HG03565 (cell line): ENCODE measurements around the gene C19orf44.
"Not testable (repeated sequence)": the region's sequence is repeated elsewhere in the genome, so short reads cannot be mapped to it uniquely, and the experiment has no call there.

Experiments
- ATAC-seq: cut with Tn5 transposase; IDR thresholded peaks from one replicate; pipeline ENCODE4 v1.9.1; 2021; ENCODE audit warnings: mild to moderate bottlenecking, moderate library complexity; ENCODE audit not compliant: unreplicated experiment

The C19orf44 gene

DNA sequence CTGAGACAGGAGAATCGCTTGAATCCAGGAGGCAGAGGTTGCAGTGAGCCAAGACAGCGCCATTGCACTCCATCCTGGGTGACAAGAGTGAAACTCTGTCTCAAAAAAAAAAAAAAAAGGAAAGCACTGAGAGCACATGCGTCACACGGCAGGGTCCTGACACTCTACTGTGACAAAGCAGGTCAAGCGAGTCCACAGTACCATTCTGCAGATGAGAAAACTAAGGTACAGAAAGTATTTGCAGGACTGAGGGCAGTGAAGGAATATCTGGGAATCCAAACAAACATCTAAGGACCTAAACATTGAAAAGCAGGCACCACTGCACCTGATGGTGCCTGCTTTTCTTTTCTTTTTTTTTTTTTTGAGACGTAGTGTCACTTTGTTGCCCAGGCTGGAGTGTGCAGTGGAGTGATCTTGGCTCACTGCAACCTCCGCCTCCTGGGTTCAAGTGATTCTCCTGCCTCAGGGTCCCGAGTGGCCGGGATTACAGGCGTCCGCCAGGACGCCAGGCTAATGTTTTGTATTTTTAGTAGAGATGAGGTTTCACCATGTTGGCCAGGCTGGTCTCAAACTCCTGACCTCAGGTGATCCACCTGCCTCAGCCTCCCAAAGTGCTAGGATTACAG is 29.3 kb upstream of the C19orf44 start:
- not testable (repeated sequence) for ATAC-seq

DNA sequence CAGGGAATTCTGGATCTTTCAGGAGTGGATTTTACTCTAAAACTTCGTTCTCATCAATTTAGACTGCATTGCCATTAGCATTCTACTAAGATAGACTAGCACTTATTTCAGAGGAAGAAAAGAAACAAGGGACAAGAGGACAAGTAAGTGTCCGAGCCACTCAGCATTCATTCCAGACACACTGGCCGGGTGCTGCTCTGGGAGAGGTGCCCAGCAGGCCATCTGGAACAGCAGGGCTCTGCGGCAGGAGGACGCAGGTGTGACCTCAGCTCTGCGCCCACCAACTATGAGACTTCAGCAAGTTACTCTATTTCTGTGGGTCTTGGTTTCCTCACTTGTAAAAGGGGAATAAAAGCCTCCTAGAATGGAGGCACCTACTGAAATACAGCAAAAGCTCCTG is 28.6 kb upstream of the C19orf44 start:
- ATAC-seq = no peak

DNA sequence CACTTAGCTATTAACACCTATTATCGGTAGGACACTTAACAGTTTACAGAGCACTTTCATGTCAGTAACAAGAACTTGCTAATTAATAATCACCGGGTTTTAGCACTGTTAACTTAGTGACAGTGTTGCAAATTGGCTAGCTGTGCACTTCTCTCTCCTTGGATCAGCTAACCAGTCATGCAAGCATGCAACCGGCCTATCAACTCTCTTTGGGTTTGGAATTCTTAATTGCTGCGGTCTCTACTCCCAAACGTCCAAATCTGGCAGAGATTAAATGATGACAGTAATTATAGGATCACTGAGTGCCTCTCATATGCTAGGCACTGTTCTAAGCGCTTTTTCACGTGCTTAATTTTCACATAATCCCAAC is 25.7 kb upstream of the C19orf44 start:
- no peak for ATAC-seq

DNA sequence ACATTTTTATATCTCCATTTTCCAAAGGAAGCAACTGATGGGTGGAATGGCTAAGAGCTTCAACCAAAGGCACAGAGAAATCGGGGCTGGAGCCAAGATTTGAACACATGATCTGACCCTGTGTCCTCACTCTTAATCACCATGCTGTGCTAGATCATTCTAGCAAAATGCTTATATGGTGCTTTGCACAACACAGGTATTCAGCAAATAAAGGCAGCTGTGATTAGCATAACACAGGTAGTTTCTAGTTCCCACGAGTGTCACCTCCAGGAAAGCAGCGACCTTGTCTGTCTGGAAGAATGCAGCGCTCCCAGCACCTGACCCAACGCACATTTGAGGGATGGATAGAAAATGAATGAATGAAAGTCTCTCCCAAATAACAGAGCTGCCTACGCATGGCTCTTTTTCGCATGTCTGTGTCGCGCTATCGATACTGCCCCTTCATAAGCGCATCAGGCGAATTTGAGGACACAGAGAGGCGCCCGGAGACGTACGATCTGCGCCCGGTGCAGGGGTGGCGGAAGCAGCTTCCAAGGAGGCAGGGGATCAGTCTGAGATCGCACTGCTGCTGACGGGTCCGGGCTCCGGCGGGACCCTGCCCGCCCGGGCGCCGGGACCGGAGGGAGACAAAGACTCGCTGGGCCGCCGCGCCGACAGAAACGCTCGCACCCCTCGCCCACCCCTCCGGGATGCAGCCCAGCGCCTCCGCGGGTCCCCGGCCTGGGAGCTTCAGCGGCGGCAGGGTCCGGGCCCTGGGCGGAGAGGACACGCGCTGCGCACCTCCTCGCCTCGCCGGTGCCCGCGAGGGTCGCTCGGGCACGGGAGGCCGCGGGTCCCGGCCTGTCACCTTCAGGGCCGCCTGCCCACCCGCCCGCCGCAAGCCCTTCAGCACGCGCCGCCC is 25.0 kb upstream of the C19orf44 start:
- ATAC-seq = peak; percentile 18

DNA sequence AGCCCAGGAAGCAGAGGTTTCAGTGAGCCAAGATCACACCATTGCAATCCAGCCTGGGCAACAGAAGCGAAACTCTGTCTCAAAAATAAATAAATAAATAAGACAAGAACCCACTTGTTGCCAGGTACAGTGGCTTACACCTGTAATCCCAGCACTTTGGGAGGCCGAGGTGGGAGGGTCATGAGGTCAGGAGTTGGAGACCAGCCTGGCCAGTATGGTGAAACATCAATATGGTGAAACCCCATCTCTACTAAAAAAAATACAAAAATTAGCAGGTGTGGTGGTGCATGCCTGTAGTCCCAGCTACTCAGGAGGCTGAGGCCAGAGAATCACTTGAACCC is 23.7 kb upstream of the C19orf44 start:
- ATAC-seq = not testable (repeated sequence)

DNA sequence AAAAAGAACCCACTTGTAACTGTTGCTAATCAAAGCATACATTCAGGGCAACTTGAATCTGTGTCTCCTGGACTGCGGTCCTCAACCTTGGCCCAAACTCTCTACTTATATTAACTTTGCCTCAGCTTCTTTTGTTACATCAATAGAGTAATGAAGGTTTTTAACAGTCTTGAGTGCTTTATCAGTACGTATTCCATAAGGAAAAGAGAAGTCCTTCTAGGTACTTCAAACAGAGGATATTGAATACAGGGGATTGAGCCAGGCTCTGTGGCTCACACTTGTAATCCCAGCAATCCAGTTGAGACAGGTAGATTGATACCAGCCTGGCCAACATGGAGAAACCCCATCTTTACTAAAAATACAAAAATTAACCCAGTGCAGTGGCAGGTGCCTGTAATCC is 23.2 kb upstream of the C19orf44 start:
- no peak for ATAC-seq

DNA sequence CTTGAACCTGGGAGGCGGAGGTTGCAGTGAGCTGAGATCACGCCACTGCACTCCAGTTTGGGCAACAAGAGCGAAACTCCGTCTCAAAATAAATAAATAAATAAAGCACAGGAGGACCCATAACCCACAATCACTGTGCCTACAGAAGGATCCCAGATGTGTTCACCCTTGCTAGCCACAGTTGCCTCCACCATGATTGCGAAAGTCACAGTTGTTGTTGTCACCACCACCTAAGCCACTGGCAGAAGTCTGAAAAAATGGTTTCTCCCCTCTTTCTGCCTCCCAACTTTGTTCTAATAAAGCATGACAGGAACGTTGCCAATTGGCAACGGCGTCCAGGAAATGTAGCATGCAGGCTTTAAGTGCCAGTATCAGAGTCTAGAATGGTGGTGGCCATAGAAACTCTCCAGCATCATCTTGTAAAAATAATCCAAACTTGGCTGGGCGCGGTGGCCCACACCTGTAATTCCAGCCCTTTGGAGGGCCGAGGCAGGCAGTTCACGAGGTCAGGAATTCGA is 22.3 kb upstream of the C19orf44 start:
- no peak for ATAC-seq

DNA sequence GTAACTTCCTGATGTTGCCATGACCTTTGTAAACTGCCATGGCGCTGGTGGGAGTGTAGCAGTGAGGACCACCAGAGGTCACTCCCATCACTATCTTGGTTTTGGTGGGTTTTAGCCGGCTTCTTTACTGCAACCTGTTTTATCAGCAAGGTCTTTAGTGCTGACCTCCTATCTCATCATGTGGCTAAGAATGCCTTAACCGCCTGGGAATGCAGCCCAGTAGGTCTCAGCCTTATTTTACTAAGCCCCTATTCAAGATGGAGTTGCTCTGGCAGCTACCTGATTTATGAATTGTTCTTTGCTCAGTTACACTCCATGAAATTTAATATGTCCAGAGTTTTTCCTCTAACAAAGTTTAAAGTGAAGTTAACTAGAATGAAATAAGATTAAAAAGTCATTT is 19.8 kb upstream of the C19orf44 start:
- ATAC-seq = no peak

DNA sequence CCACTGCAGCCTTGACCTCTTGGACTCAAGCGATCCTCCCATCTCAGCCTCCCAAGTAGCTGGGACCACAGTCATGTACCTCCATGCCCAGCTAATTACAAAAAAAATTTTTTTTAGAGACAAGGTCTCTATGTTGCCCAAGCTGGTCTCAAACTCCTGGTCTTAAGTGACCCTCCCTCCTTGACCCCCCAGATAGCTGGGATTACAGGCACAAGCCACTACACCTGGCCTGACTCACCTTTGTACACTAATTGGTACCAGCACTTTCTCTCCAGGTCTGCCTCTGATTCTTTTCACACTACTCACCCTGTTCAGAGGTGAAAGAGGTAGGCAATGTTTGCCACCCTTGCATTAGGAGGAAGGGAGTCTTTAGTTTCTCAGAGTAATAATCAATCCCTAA is 18.9 kb upstream of the C19orf44 start:
- ATAC-seq = no peak

DNA sequence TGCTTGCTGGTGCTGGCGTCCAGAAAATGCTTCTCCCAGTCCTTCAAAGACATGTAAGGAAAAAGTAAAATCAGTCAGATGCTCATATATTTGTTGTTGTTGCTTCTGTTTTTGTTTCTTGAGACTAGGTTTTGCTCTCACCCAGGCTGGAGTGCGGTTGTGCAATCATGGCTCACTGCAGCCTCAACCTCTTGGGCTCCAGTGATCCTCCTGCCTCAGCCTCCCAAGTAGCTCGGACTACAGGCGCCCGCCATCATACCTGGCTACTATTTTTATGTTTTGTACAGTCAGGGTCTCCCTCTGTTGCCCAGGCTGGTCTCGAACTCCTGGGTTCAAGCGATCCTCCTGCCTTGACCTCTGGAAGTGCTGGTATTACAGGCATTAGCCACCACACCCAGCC is 13.4 kb upstream of the C19orf44 start:
- no peak for ATAC-seq

DNA sequence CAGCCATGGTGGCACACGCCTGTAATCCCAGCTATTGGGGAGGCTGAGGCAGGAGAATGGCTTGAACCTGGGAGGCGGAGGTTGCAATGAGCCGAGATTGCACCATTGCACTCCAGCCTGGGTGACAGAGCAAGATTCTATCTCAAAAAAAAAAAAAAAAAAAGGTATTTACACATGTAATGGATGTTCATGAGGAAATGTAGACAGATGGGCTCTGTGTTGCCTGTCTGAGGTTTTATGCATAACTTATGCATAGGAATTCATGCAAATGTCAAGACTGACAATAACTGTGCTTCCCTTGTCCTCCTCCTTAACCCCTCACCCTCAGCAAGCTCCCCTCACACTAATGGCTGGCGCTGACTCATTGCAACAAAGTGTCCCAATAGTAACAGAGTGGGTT is 9.7 kb upstream of the C19orf44 start:
- ATAC-seq = not testable (repeated sequence)

DNA sequence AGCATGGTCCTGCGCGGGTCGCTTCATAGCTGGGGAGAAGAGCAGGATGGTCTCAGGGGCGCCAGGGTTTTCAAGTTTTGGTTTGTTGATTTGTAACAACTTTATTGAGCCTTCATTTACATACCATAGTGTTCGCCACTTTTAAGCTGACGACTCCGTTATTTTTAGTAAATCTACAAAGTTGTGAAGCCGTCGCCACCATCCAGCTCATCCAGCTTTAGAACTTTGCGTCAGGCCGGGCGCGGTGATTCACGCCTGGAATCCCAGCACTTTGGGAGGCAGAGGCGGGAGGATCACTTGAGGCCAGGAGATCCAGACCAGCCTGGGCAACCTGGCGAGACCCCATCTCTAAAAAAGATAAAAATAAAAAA is 404 bp downstream of the C19orf44 start:
- ATAC-seq = no peak

DNA sequence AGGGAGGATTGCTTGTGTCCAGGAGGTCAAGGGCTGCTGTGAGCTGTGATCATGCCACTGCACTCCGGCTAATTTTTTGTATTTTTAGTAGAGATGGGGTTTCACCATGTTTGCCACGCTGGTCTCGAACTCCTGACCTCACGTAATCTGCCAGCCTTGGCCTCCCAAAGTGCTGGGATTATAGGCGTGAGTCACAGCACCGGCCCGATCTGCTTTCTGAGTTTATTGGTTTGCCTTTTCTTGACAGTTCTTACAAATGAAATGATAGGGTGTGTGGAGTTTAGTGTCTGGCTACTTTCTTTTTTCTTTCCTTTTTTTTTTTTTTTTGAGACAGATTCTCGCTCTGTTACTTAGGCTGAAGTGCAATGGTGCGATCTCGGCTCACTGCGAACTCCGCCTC is 848 bp downstream of the C19orf44 start:
- ATAC-seq = no peak

DNA sequence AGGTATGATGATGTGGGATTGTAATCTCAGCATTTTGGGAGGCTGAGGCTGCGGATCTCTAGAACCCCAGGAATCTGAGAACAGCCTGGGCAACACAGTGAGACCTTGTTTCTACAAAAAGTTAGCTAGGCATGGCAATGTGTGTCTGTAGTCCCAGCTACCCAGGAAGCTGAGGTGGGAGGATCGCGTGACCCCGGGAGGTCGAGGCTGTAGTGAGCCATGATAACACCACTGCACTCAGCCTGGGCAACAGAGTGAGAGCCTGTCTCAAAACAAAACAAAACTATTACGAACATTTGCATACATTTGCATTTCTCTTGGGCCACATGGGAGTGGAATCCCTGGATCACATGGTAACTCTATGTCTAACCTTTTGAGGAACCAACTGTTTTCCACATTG is 1.6 kb downstream of the C19orf44 start:
- no peak for ATAC-seq

DNA sequence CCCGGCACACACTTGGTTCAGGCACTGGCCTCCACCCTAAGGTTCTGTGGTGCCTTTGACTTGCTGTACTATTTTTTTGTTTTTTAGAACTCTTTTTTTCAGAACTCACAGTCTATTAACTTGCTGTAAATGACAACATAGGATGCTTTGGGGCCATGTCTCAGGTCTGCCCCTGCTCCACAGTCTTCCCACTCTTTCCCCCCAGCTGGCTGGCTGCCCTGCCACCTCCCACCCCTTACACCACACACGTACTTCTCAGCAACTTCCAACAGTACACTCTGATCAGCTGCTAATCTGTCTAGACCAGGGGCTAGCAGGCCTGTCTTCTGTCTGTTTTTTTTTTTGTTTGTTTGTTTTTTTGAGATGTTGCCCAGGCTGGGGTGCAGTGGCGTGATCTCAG is 8.1 kb downstream of the C19orf44 start:
- ATAC-seq = no peak

DNA sequence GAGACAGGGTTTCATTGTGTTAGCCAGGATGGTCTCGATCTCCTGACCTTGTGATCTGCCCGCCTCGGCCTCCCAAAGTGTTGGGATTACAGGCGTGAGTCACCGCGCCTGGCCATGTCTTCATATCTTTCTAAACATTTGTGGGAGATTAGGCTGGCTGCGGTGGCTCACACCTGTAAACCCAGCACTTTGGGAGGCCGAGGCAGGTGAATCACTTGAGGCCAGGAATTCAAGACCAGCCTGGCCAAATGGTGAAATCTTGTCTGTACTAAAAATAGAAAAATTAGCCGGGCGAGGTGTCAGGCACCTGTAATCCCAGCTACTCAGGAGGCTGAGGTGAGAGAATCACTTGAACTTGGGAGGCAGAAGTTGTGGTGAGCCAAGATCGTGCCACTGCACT is 10.0 kb downstream of the C19orf44 start:
- ATAC-seq = not testable (repeated sequence)

DNA sequence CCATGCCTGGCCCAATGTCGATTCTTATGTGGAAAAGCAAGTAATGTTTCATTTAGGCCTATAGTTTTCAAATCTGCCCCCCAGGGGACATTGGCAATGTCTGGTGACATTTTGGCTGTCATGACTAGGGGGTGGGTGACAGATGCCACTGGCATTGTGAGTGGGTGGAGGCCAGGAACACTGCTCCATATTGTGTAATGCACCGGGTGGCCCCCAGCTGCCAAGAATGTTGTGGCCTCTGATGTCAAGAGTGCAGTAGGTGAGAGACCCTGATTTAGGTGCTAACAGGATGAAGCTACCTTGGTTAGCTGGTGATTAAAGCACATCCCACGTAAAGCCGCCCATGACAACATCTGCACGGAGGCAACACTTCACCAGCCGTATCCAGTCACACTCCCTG is 10.8 kb downstream of the C19orf44 start:
- no peak for ATAC-seq

DNA sequence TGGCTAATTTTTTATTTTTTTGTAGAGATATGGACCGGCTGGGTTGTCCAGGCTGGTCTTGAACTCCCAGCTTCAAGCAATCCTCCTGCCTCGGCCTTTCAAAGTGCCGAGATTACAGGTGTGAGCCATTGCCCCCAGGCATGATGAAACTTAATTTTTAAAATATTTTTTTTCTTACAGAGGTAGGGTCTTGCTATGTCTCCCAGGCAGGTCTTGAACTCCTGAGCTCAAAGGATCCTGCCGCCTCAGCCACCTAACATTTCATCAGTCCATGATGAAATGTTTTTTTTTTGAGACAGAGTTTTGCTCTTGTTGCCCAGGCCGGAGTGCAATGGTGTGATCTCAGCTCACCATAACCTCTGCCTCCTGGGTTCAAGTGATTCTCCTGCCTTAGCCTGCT is 12.4 kb downstream of the C19orf44 start:
- no peak for ATAC-seq

DNA sequence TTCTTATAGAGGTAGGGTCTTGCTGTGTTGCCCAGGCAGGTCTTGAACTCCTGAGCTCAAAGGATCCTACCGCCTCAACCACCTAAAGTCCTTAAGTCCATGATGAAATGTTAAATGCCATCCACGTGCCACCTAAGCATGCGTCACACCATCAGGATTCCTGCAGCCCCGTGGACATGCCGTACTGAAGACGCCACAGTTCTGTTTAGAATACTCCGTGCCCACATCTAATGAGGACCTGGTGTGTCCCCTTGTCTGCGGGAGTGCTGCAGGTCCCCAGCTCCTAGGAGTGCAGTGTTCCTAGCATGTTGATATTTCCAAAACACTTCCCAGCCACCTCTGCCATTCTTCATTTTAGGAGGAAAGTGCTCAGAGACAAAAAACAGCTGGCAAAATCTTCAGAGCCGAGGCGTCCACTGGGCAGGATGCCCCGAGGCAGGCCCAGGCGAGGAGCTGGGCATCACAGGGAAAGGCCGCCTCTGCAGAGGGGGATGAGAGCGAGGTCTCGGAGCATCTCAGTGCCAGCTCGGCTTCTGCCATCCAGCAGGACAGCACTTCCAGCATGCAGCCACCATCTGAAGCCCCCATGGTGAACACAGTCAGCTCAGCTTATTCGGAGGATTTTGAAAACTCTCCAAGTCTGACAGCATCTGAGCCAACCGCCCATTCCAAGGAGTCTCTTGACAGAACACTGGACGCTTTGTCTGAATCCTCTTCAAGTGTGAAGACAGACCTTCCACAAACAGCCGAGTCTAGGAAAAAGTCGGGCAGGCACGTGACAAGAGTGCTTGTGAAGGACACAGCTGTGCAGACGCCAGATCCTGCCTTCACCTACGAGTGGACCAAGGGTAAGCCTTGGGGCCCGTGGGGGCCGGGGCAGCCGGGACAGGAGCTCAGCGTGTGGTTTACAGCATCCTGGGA is 13.2 kb downstream of the C19orf44 start:
- ATAC-seq = no peak

DNA sequence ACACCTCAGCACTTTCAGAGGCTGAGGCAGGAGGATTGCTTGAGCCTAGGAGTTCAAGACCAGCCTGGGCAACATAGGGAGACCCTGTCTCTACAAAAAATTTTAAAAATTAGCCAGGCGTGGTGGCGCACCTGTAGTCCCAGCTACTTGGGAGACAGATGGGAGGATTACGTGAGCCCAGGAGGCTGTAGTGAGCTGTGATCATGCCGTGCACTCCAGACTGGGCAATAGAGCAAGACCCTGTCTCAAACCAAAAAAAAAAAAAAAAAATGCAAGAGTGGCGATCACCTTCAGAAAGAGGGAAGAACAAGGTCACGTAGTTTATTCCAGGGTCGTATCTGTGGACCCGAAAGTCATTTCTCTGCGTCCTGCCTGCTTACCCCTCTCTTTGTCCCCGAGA is 16.4 kb downstream of the C19orf44 start:
- ATAC-seq = not testable (repeated sequence)

DNA sequence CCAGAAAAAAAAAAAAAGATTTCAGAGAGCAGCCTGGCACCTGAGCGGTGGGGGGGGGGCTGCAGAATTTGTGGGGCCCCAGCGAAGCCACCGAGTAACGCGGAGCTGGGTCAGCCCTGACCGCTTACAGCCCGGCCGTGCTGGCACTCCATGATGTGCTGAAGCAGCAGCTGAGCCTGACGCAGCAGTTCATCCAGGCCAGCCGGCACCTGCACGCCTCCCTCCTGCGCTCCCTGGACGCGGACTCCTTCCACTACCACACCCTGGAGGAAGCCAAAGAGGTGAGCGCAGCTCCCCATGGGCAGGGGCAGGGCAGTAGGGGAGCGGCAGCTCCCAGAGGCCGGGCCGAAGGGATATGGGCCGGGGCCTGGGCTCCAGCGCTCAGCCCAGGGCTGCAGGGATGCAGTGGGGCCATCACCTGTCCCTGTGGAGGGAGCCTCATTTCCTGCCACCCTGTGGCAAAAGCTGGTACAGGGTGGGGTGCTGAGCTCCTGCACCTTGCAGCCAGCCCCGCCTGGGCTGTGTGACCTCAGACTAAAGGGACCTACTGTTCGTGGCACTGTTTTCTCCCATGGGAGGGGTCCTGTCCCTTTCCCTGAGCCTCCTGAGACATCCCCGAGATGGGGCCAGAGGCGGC is 18.3 kb downstream of the C19orf44 start:
- no peak for ATAC-seq
